Vagina (tissue), 2 donors: ENCODE results near the gene MXD3. TPM values are rescaled to one million over a fixed set of nuclear protein-coding genes. Genes with fewer than 3 reads are reported as not detected.
"Not testable (repeated sequence)": the region's sequence is repeated elsewhere in the genome, so short reads cannot be mapped to it uniquely, and the experiment has no call there.

ENCODE experiments used
- DNase-seq, 2 donors: peaks; one replicate each; pipeline ENCODE4 v3.0.0-alpha.2; 2017; ENCODE audit errors: extremely low spot score in 2 of 2
- H3K27ac ChIP-seq: fragments of 200-600 bp; sonication (generic); one replicate; pipeline ENCODE4 v1.5.1; 2019
- H3K27me3 ChIP-seq: fragments of 200-600 bp; sonication (generic); one replicate; pipeline ENCODE4 v1.5.1; 2019
- H3K36me3 ChIP-seq, 2 donors: fragments of 200-600 bp; sonication (generic); one replicate each; pipeline ENCODE4 v1.5.1; 2017 to 2019
- H3K4me1 ChIP-seq: fragments of 200-600 bp; sonication (generic); one replicate; pipeline ENCODE4 v1.5.1; 2019
- H3K4me3 ChIP-seq, 2 donors: fragments of 200-600 bp; sonication (generic); 1 replicate in 1 of 2; 2 replicates in 1 of 2; pipeline ENCODE4 v1.5.1; 2016 to 2019
- H3K9me3 ChIP-seq: fragments of 200-600 bp; sonication (generic); one replicate; pipeline ENCODE4 v1.5.1; 2019
- POLR2A ChIP-seq, 2 donors: fragments of 450-650 bp; IDR thresholded peaks; one replicate each; pipeline ENCODE4 v1.6.1; 2017; ENCODE audit warnings: antibody characterized with exemption in 2 of 2, mild to moderate bottlenecking in 2 of 2, moderate library complexity in 2 of 2
- POLR2AphosphoS5 ChIP-seq, 2 donors: sonication (generic); formaldehyde crosslinking; IDR thresholded peaks; one replicate each; pipeline ENCODE4 v1.9.0; 2017; ENCODE audit warnings: antibody characterized with exemption in 2 of 2, mild to moderate bottlenecking in 2 of 2, low read depth in 1 of 2; ENCODE audit not compliant: insufficient read depth in 1 of 2
- intact Hi-C: fragments of 100-400 bp; cut with DNase I; formaldehyde crosslinking; loops from one replicate; pipeline ENCODE4 v1.15.1; 2023
- total RNA-seq: library from RNA; depleted of rRNA; stranded (reverse); fragments of >200 nt; gene quantifications from one replicate; pipeline ENCODE4 v1.2.3, GENCODE V29; 2016
- TF ChIP-seq, protein P1 (sequence below), 3 experiments: fragments of 450-650 bp in 2 of 3; fragments of 200-600 bp in 1 of 3; sonication (generic) in 1 of 3; IDR thresholded peaks; one replicate each; pipeline ENCODE4 v1.5.1; 2017 to 2019; ENCODE audit warnings: antibody characterized with exemption in 3 of 3, mild to moderate bottlenecking in 2 of 3, moderate library complexity in 2 of 3

MXD3 gene
- total RNA-seq, 1 donor from 2014 or later = 5.4 TPM

DNA sequence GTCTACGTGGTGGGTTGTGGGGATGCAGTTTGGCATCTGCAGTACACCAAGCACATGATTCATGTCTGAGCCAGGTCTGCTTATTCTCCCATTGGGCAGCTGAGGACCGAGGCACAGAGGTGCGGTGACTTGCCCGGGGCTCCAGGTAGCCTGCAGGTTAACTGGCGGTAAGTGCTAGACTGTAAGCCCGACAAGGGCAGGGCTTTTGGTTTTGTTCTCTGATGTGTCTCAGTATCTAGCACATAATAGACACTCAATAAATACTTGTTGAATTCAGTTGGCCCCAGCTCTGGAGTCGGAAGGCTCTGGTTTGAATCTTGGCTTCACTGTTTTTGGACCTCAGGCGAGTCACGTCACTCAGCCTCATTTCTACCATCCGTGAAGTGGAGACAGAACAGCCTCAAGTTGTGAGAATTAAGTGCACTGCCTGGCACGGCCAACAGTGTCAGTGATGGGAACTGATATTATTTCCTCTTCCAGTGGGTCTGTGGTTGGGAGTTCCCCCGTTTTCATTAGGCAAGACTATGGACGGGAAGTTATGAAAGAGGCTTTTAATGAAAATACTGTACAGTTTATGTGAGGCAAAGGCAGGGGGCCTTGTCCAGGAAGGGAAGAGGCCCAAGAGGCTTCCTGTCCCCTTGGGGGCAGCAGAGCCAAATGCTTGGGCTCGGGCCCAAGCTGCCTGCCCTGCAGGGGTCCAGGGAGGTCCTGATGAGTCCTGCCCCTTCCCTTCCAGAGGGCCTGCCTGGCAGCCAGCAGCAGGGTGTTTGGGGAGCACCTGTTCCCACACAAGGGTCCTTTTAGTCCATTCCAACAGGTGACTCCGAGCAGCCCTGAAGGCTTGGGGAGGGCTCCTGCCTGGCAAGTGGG lies 4.8 kb downstream of the MXD3 start:
- H3K4me3 ChIP-seq = no peak overlapping the region
- no peaks in the 10 kb centered on the region for H3K27me3 ChIP-seq
- H3K36me3 ChIP-seq = no peaks in the 10 kb centered on the region
- DNase-seq = no peak
- TF ChIP-seq, protein P1, sequence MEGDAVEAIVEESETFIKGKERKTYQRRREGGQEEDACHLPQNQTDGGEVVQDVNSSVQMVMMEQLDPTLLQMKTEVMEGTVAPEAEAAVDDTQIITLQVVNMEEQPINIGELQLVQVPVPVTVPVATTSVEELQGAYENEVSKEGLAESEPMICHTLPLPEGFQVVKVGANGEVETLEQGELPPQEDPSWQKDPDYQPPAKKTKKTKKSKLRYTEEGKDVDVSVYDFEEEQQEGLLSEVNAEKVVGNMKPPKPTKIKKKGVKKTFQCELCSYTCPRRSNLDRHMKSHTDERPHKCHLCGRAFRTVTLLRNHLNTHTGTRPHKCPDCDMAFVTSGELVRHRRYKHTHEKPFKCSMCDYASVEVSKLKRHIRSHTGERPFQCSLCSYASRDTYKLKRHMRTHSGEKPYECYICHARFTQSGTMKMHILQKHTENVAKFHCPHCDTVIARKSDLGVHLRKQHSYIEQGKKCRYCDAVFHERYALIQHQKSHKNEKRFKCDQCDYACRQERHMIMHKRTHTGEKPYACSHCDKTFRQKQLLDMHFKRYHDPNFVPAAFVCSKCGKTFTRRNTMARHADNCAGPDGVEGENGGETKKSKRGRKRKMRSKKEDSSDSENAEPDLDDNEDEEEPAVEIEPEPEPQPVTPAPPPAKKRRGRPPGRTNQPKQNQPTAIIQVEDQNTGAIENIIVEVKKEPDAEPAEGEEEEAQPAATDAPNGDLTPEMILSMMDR (IDR thresholded peaks at IDR 0.05) = no peak
- TF ChIP-seq POLR2A (IDR thresholded peaks at IDR 0.05) (no peak), POLR2AphosphoS5 (IDR thresholded peaks at IDR 0.05; ENCODE audit: insufficient read depth in 1 of 2, low read depth in 1 of 2) (no peak)
- no peak overlapping the region for H3K27ac ChIP-seq
- H3K4me1 ChIP-seq = peaks cover 58% of the 10 kb centered on the region
- intact Hi-C loops = loop anchor here (10.0 kb wide), 1 partner anchor 192 kb away; no protein-coding TSS in a partner anchor
- no peaks in the 10 kb centered on the region for H3K9me3 ChIP-seq

DNA sequence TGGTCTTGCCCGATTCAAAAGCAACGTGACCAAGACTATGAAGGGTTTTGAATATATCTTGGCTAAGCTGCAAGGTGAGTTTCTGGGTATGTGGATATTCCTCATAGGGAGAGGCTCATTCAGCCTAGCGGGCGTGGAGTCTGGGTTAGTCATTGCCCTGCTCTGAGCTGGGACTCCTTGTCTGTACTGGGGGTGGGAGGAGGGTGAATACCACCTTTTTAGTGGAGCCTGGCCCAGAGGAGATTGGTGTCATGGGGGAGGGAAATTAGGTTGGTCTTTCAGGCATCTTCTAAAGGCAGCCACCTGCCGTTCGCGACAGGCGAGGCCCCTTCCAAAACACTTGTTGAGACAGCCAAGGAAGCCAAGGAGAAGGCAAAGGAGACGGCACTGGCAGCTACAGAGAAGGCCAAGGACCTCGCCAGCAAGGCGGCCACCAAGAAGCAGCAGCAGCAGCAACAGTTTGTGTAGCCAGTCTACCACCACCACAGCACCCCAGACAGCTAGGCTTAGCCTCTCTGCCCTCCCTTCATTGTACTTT lies 5.5 kb downstream of the MXD3 start:
- not testable (repeated sequence) for H3K9me3 ChIP-seq, H3K36me3 ChIP-seq, H3K27me3 ChIP-seq, H3K27ac ChIP-seq, DNase-seq, H3K4me3 ChIP-seq
- intact Hi-C loops = loop anchor here (10.0 kb wide), 1 partner anchor 191 kb away; no protein-coding TSS in a partner anchor
- peaks cover 58% of the 10 kb centered on the region for H3K4me1 ChIP-seq

DNA sequence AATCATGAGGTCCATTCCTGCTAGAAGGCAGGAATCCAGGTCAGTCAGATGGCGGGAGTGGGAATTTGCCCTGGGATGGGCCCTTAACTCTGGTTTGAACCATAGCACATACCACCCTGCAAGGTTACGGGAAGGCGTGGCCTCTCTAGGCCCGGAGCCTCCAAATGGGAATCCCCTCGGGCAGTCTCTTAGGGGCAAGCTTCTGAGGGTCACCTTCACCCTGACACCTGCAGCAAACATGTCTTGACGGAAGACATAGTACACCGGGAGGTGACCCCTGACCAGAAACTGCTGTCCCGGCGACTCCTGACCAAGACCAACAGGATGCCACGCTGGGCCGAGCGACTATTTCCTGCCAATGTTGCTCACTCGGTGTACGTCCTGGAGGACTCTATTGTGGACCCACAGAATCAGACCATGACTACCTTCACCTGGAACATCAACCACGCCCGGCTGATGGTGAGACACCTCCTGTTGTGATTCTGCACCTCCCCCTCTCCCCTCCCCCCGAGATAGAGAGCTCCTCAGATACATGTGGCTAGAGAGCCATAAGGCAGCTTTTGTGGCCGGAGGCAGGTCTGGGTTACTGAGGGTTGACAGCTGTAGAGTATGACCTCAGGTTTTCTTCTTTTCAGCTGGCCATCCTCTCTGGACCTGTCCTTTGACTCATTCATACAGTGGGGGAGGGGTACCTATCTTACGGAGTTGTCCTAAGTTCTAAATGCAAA lies 7.1 kb downstream of the MXD3 start:
- H3K4me3 ChIP-seq = peak overlapping the region; percentile 77 to 90
- no peak for DNase-seq
- intact Hi-C loops = loop anchor here (10.0 kb wide), 1 partner anchor 190 kb away; no protein-coding TSS in a partner anchor
- no peak for TF ChIP-seq POLR2AphosphoS5 (IDR thresholded peaks at IDR 0.05; ENCODE audit: insufficient read depth in 1 of 2, low read depth in 1 of 2)
- TF ChIP-seq POLR2A (IDR thresholded peaks at IDR 0.05) = no peak
- TF ChIP-seq, protein P1 (IDR thresholded peaks at IDR 0.05) = no peak
- peaks cover 0 to 3% of the 10 kb centered on the region in 2 donors for H3K36me3 ChIP-seq
- H3K27me3 ChIP-seq = no peaks in the 10 kb centered on the region
- peaks cover 64% of the 10 kb centered on the region for H3K4me1 ChIP-seq
- peak overlapping the region; percentile 84 for H3K27ac ChIP-seq
- no peaks in the 10 kb centered on the region for H3K9me3 ChIP-seq

DNA sequence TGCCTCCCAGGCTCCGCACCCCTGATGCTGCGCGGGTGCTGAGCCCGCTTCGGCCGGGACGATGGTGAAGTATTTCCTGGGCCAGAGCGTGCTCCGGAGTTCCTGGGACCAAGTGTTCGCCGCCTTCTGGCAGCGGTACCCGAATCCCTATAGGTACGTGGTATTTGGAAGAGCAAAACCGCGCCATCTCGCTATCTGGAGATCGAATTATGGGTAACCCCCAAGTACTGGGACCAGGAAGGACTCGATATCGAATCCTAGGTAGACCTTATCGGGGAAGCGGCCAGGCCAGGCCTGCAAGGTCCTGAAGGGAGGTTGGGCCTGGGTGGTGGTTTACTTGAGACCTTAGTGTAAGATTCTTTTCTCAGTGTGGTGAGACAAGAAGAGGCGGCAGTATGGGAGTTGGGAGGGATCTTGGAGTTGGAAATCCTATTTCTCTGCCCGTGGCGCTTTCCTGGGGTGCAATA lies 7.7 kb downstream of the MXD3 start:
- Histone ChIP-seq H3K4me1 (peaks cover 69% of the 10 kb centered on the region), H3K9me3 (no peaks in the 10 kb centered on the region)
- intact Hi-C loops = loop anchor here (10.0 kb wide), 1 partner anchor 189 kb away; no protein-coding TSS in a partner anchor

More for the DNA sequence above, 7.7 kb downstream of the MXD3 start:
- TF ChIP-seq POLR2A (IDR thresholded peaks at IDR 0.05) (no peak), POLR2AphosphoS5 (IDR thresholded peaks at IDR 0.05; ENCODE audit: insufficient read depth in 1 of 2, low read depth in 1 of 2) (no peak)
- TF ChIP-seq, protein P1 (IDR thresholded peaks at IDR 0.05) = no peak
- DNase-seq = no peak
- peaks cover 0 to 3% of the 10 kb centered on the region in 2 donors for H3K36me3 ChIP-seq
- peak overlapping the region; percentile 84 for H3K27ac ChIP-seq
- peak overlapping the region; percentile 77 to 90 for H3K4me3 ChIP-seq
- H3K27me3 ChIP-seq = no peaks in the 10 kb centered on the region
